HG03103 (cell line): ENCODE measurements around the gene FAM25A.

Experiments used
- ATAC-seq: cut with Tn5 transposase; IDR thresholded peaks from one replicate; pipeline ENCODE4 v1.9.1; 2021; ENCODE audit warnings: low read depth; ENCODE audit not compliant: unreplicated experiment

FAM25A gene

DNA sequence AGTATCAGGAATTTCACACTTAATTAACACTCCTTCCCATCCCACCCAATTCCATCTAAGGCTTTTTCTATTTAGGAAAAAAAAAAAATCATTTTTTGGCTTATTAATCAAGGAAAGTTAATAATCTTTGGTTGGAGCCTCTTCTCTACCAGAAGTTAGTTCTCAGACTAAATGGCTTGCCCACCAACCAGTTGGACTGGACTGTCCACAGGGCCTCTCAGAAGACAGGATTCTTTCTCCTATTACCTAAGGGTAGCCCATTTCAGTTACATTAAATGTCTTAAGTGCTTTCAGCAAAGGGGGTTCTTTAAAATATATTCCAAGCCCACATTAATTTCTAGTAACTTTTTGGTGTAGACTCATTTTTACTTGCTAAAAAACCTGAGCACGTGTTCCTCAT lies 39.3 kb downstream of the FAM25A start:
- no peak for ATAC-seq

DNA sequence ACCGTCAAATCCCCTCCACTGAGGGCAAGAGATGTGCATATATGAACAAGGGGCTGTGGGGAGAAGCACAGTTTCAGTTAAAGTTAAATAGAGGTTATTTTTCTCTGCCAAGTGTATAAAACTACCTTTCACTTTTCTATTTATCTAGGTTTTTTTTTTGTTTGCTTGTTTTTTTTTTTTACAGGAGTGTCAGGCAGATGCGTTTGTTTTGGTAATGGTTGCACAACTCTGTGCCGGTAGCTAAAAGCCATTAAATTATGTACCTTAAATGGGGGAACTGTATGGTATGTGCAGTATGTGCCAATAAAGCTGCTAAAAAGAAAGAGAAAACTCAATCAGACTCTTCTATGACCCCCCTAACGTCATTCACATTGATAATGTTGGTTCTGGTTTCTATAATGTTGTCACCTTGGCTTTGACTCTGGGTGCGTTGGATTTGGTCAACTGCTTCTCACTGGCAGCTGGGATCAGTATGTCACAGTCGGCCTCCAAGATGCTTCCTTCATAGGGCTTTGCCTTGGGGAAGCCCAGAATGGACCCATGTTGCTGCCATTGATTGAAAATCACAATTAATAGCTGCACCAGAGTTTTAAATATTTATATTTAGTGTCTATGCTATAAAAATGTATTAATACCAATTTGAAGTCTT lies 40.3 kb downstream of the FAM25A start:
- ATAC-seq: no peak

DNA sequence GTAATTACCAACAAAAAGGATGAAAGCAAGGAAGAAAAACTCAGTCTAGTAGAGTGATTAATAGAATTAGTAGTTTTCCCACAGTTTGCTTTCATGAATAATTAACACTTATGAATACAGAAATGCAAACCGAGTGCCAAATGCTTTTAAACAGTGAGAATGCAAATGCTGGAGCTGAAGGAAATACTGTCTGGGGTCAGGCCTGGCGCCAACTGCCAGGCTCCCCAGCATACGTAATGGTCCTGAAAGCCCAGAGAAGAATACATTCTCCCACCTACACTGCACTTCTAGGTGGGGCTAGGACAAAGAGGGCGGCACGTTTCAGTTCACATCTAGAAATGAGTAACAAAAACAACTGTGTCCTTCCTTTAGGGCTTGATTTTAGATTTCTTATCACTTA lies 44.6 kb downstream of the FAM25A start:
- ATAC-seq: no peak

DNA sequence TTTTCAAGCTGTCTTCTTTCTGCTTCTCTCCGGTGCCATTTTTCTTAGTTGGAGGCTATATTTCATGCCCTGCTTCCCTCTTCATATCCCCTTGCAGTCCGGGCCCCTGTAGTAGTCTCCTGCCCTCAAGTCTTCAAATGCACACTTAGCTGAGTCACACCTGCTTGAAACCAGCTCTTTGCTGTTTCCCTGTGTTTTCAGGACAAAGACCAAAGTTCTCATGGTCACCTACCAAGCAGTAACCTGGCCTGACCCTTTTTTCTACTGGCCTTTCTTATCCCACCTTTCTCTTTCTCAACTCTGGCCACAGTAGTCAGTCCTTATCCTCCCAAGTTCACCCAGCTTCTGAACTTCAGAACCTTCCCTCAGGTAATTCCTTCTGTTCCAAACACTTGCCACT lies 46.1 kb downstream of the FAM25A start:
- ATAC-seq: no peak

DNA sequence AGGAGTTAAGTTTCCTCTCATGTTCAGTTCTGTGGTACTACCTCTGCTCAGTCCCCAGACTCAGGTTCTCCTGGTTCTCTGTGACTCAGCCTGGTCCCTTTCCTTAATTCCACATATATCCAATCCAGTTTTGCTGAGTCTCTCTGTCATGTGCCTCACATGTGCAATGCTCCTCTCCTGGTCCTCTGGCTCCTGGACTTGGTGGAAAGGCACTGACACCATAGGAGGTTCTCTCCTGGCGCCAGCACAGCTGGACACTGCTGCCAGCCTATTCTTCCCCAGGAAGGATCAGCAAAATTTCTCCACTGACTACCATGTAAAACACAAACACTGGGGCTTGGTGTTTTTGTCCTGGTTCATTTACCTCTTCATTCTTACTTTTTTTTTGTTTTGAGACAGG lies 46.8 kb downstream of the FAM25A start:
- no peak for ATAC-seq

DNA sequence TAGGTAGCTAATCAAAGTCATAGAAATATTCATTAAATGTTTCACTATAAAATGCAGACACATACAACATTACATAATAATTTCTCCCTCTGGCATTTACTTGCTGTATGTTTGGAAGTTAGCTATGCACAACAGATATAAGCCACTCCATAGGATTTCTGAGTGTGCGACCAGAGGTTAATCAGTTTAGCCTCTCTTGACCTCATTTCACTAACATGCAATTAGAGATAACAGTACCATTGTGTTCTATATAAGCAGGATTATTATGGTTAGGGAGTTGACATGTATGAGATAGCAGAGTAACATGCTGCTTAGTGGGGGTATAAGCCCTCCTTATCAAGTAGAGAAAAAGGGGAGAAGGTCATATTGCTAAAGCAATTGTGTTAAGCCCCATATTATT lies 48.2 kb downstream of the FAM25A start:
- no peak for ATAC-seq

DNA sequence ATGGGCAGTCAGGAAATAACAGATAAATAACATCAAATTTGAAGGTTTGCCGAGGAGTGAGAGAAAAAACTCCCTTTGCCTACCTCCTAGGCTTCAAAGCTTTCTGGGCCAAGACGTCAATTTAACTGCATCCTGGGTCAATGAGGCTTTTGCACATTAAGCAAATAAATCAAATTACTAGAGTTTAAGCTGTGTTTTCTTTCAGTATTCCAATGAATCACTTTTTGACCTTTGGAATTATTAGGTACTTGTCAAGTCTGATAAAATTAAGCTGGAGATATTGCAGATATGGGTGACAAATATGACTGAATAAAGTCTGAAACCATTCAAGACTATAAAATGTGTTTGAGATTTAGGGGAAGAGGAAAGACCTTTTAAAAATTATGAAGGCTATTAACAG lies 52.4 kb downstream of the FAM25A start:
- no peak for ATAC-seq
